Fibroblast of skin of scalp (primary cell): ENCODE data around the gene CFDP1.
"Not testable (repeated sequence)": the region's sequence is repeated elsewhere in the genome, so short reads cannot be mapped to it uniquely, and the experiment has no call there.

Experiments
- DNase-seq: peaks from one replicate; pipeline ENCODE4 v3.0.0-alpha.2; 2013

Gene CFDP1

GRCh38 chr16:75458439-75458838 lies 25.1 kb upstream of the CFDP1 start:
- no peak for DNase-seq

- no peak for DNase-seq
Observed at GRCh38 chr16:75458029-75458428, 24.7 kb upstream of the CFDP1 start.

GRCh38 chr16:75457485-75458021 lies 24.2 kb upstream of the CFDP1 start:
- peak; percentile 2 for DNase-seq

- DNase-seq = no peak
Observed at GRCh38 chr16:75456971-75457370, 23.7 kb upstream of the CFDP1 start.

GRCh38 chr16:75456486-75456885 lies 23.2 kb upstream of the CFDP1 start:
- DNase-seq = not testable (repeated sequence)

GRCh38 chr16:75455677-75456076 lies 22.4 kb upstream of the CFDP1 start:
- no peak for DNase-seq

- DNase-seq = no peak
Observed at GRCh38 chr16:75452464-75453190, 19.3 kb upstream of the CFDP1 start.

- no peak for DNase-seq
Observed at GRCh38 chr16:75446416-75446815, 13.1 kb upstream of the CFDP1 start.

GRCh38 chr16:75445298-75445697 lies 12.0 kb upstream of the CFDP1 start:
- no peak for DNase-seq

- DNase-seq = peak; percentile 83
Observed at GRCh38 chr16:75443298-75443697, 10.0 kb upstream of the CFDP1 start.

- peak; percentile 94 for DNase-seq
Observed at GRCh38 chr16:75433732-75434413, 570 bp upstream of the CFDP1 start.

GRCh38 chr16:75429621-75430403 lies 3.5 kb downstream of the CFDP1 start:
- no peak for DNase-seq

- DNase-seq = not testable (repeated sequence)
Observed at GRCh38 chr16:75426524-75426923, 6.8 kb downstream of the CFDP1 start.

GRCh38 chr16:75424105-75424762 lies 9.1 kb downstream of the CFDP1 start:
- not testable (repeated sequence) for DNase-seq

GRCh38 chr16:75423723-75424104 lies 9.6 kb downstream of the CFDP1 start:
- DNase-seq = no peak

GRCh38 chr16:75421820-75422126 lies 11.5 kb downstream of the CFDP1 start:
- no peak for DNase-seq

GRCh38 chr16:75420987-75421819 lies 12.1 kb downstream of the CFDP1 start:
- DNase-seq = peak; percentile 78

- DNase-seq = no peak
Observed at GRCh38 chr16:75416904-75417565, 16.3 kb downstream of the CFDP1 start.

- DNase-seq = no peak
Observed at GRCh38 chr16:75415169-75415905, 18.0 kb downstream of the CFDP1 start.

GRCh38 chr16:75413951-75414350 lies 19.4 kb downstream of the CFDP1 start:
- DNase-seq = no peak

GRCh38 chr16:75406943-75407342 lies 26.4 kb downstream of the CFDP1 start:
- no peak for DNase-seq
